DMS53 treated with DMSO at 0.1 percent for 48 hours (cell line): Measurements from ENCODE around the gene LYPD6B.
"Not testable (repeated sequence)": the region's sequence is repeated elsewhere in the genome, so short reads cannot be mapped to it uniquely, and the experiment has no call there.

Experiments used
- DNase-seq: peaks from one replicate; lab custom pipeline; 2025; ENCODE audit not compliant: unreplicated experiment; lab: John Stamatoyannopoulos, UW

The LYPD6B gene

DNA sequence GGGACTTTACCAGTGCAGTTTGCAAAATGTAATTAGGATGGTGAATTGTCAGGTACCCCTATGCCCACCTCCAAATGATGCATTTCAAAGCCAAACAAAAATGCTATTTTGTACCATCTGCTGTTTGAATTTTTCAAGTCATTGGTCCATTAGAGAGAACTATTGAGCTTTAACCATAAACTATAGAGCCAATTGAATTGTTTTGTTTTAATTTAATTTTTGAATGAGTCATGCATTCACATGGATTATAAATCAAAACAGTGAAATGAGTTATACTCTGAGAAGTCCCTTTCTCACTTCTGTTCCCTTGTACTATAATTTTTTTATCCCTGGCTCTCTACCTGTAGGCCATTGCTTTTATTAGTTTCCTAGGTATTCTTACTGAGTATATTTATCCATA is 151.3 kb downstream of the LYPD6B start:
- no peak for DNase-seq

DNA sequence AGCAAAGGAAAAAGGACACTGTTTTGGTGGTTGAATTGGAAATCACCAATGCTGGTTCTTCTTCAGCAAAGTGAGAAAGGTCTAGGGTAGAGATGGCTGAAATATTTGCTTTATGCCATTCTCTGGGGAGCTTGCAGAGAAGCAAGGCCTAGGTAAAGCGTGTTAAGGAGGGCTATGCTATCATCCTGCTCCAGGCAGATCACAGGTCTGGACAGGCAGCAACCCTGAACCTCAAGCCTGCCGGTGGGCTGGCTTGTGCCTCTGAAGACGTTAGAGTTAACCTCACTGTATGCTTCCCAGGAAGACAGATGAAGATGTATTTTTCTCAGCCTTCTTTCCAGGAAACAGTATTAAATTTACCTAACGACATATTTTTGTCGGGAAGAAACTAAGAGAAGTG is 153.4 kb downstream of the LYPD6B start:
- DNase-seq, result no peak

DNA sequence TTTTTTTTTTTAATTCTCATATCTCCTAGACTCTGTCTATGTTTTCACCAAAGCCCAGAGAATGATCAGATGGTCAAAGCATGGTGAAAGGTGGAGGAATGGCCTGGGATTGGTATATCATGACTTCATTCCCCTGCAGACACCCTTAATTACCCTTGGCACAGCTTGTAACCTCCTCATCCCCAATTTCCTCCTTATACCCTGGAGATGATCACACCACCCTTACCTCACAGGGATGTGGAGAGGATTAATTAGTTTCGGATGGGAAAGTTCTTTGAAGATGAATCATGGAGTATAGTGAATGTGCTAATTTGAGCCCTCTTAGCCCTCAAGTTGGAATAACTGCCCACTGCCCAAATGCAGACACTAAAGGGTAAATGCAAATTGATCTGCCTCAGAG is 153.9 kb downstream of the LYPD6B start:
- DNase-seq, result no peak

DNA sequence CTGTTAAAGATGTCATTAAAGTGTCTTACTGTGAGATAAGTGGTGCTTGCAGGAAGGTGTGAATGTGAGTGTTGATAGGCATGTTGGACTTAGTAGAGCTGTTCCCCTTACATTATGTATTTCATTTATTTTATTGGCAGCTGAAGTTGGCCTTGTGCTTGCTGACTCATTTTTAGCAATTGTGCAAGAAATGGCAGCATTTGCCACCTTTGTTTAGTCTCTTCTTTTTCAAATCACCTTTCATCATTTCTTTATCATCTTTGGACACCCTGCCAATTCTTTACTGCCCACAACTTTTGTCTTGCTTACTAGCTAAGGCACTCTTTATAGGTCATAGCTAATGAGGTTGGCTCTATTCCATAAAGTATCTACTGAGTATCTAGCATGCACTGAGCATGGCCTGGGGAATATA is 161.6 kb downstream of the LYPD6B start:
- no peak for DNase-seq

DNA sequence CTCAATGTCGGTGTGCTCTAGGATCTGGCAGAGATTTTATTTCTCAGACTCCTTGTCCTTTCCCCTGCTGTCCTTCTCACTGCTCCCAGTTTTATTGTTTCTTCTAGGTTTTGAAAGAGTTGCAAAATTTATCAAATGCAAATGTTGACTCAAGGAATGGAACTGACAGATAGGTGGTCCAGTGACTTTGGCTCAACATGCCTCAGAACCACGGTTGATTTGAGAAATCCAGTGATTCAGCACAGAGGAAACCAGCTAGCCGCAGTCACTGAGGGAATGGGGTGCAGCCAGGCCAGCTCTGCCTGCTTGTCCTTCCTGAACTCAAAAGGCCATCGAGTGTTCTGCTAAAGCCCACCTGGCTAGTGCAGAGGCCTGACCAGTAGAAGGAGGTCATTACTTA is 166.2 kb downstream of the LYPD6B start:
- DNase-seq, result no peak

DNA sequence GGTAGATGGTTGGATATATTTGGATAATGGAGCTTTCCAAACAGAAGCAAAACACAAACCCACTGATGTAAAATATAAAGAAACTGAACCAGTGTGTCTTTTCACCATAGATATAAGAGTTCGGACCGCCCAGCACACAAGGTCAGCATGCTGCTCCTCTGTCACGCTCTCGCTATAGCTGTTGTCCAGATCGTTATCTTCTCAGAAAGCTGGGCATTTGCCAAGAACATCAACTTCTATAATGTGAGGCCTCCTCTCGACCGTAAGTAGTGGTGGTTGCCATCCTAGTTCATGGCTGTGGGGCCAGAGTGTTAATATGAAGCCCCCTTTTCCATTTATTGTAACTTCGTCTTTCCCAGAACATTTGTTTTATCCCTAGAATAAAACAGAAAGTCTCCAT is 166.6 kb downstream of the LYPD6B start:
- DNase-seq, result no peak

DNA sequence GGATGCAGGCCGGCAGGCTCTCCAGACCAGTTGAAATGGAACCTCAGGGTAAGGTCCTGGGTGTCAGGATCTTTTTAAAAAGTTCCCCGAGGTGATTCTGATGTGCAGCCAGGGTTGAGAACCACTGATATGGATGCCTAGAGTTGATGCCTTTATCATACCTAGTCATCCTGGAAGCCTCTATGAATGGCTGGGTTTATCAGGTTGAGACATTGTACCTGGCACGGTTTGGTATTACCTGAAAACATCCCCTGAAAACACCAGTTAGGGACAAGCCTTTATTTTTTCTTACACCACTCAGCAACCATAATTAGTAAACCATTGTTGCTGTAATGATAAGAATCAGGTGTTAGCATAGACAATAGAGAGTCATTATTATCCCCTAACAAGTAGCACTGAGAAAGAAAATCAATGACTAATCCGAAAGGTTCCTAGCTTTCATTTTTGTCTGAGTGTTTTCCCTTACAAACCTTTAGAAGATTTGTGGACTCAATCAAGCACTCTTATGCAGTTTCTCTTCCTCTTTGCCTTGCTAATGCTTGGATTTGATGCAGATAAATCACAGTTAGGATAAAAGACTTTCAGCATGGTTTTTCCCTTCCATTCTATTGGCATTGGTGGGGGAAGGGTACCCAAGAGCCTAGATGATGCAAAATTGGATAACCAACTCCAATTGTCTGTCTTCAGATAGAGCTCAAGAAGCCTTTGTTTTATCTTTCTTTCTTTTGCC is 175.4 kb downstream of the LYPD6B start:
- no peak for DNase-seq

DNA sequence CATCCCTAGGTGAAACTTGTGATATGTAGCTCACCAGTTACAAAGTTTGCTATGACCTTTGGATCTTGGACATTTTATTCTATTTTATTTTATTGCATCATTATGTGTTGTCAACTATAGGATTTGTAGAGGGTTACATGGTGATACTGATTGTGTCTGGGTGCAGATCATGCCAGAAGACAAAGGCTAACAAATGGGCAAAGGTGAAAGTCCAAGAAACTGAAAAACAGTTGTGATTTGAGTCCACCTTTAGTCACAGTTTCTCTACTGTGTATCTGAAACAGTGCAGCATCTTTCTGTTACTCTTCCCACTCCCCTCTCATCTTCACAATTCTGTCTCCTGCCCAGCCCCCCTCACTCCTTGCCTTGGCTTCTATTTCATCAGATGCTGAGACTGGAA is 180.0 kb downstream of the LYPD6B start:
- DNase-seq, result no peak

DNA sequence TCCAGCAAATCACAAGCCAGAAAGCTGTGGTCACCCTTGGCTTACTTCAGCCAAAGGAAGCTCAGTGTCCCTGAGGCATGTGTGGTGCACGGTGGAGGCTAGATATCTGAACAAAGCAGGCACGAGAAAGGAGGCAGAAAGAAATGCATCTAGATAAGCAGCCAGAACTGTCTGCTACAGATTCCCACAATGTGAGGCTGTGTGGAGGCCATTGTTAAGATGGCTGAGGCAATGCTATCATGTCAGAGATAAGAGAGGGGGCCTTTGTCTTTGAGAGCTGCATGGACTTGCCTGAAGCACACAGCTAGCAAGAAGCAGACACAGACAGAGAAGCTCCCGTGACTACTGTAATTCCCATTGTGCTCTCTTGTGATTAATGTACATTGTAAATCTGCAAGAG is 181.4 kb downstream of the LYPD6B start:
- DNase-seq, result no peak

DNA sequence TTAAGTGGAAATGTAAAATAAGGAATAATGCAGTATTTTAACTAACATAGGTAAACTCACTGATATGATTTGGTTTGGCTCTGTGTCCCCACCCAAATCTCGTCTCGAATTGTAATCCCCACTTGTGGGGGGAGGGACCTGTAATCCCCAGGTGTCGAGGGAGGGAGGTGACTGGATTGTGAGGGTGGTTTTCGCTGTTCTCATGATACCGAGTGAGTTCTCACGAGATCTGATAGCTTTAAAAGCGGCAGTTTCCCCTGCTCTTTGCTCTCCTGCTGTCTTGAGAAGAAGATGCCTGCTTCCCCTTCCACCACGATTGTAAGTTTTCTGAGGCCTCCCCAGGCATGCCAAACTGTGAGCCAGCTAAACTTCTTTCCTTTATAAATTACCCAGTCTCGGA is 182.5 kb downstream of the LYPD6B start:
- no peak for DNase-seq

DNA sequence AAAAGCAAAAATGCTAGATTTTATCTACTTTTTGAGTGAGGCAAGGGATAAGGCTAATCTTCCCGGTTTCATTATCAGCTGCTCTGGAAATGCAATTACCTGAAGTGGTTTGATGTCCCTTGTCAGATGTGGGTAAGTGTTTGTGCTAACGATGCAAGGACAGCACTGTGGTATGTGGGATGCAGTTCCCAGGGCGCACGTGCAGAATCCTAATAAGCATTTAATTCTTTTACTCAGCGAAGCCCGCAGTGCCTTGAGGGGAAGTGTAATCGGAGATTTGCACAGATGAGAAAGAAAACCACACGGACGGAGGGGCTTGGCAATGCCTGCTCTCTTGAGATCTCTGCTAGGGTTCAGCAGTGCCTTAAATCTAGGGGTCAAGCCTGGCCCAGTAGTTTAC is 183.4 kb downstream of the LYPD6B start:
- no peak for DNase-seq

DNA sequence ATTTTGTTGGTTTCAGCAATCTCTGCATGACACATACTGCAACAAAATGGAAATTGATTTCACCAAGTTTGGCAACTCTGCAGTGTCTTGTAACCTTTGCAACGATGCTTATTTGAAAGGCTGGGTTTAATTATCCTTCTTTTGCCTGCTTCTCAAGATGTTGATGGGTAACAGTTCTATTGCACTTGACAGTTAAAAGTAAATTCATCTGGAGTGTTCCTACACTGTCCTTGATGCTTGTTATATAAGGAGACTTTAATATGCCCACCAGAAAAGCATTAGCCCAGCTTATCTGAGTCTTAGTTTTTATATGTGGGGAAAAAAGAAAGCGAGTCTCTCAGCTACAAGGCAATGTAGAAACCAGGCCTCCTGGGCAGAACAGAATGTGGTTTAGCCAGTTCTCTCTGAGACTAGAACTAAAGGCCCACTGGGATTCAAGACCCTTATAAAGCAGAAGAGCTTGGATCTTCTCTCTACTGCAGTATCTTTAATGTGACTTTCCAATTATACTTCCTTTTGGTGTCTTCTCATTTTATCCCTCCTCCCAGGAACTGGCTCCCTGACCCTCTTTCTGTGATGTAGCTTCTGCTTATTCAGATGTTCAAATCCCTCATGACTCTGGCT is 185.1 kb downstream of the LYPD6B start:
- DNase-seq, result no peak

DNA sequence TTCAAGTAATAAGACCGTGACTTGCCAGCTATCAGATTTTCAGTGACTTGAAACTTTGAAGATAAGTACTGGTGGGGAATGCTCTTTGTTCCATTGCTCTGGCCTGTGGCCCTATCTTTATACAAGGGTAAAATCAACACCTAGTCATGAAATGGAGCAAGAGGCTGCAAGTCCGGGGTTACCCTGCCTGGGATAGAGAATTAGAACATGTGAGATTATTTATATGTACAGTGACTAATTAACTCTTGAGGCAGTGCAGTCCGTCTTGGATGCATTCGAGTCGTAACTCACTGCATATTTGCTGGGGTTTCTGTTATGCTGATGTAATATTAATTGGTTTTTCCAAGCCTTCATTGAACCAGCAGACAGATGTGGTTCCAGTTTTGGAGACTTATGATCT is 186.0 kb downstream of the LYPD6B start:
- DNase-seq, result no peak

DNA sequence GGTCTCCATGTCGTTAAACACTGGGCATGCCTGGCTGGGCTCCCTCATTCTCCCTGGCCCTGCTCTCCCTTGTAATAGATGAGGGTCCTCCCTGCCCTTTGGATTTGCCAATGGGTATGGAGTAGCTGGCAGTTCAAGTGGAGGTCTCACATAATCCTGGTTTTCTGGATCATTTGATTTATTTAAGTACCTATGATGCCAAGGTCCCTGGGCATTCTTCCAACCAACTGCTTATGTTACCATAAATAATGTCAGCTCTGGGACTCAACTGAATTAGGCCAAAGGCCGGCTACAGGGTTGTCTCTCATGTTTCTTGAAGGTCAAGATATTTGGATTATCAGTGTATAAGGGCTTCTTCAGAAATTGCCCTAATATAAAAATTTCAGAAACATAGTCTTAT is 186.9 kb downstream of the LYPD6B start:
- DNase-seq, result no peak

DNA sequence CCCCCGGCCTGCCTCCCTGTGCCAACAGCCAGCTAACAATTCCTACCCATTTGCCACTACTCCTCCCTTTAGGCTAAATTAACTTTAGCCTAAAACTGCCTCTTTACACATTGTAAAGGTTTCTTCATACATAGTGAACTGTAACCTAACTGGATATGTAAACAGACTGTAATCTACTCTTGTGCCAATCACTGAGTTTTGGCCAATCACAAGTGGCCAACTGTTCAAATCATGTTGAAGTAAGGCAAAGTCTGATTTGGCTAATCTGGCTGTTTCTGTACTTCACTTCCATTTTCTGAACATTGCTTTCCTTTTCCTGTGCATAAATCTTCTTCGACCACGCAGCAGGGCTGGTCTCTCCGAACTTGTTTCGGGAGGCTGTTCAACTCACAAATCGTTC is 188.3 kb downstream of the LYPD6B start:
- DNase-seq, result no peak

DNA sequence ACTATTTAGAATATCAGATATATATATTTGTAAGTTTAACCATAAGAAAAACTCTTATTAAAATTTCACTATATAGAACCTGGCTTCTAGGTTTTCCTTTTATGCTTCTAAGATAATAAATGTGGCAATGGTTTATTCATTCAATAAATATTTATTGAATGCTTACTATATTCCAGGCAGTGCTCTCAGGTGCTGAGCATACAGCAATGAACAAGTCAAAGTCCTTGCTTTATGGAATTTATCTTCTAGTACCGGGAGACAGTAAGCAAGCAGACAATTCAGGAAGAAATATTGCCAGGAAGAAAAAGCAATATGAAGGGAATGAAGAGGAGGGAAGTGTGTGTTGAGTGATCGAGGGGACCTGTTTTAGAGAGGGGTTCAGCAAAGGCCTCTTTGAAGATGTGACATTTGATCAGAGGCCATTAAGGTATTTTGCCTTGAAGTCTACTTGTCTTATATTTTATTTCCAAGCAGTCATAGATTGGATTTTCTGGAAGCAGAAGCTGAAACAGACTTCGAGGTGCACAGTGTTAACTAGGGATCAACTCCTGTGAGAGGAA is 197.4 kb downstream of the LYPD6B start:
- DNase-seq, result no peak

DNA sequence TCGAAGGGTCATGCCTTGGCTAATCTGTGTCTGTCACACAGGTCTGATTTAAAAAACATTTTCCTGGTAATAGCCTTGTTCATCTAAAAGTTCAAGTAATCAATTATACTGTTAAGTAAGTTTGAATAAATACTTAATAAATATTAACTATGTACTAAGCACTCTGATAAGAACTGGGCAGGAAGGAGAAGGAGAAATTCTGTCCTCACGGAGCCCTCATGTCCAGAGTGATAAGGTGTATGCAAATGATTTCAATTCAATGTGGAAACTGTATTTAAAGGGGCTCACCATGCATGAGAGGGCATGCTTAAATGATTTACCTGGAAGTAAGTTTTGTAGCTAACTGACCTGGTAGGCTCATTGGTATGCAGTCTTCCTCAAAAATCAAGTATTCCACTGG is 197.9 kb downstream of the LYPD6B start:
- no peak for DNase-seq

DNA sequence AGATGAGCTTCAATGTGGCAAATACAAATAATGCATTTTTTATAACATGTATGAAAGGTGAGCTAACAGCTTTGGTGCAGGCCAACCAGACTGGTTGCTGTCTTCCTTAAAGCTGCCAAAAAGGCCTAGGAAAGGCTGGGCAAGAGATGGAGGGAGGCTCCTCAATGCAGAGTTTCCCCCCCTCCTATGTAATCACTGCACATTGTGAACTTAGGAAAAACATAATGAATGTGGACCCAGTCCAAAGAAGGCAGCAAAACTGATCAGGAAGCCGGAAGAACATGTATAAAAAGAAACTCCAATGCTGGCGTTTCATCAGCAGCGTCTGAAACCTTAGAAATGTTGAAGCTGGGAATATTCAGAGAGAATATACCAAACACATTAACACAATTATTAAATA is 207.7 kb downstream of the LYPD6B start:
- DNase-seq, result no peak

DNA sequence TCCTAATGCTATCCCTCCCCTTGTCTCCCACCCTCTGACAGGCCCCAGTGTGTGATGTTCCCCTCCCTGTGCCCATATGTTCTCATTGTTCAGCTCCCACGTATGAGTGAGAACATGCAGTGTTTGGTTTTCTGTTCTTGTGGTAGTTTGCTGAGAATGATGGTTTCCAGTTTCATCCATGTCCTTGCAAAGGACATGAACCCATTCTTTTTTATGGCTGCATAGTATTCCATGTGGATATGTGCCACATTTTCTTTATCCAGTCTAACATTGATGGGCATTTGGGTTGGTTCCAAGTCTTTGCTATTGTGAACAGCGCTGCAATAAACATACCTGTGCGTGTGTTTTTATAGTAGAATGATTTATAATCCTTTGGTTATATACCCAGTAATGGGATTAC is 212.9 kb downstream of the LYPD6B start:
- DNase-seq, result not testable (repeated sequence)

DNA sequence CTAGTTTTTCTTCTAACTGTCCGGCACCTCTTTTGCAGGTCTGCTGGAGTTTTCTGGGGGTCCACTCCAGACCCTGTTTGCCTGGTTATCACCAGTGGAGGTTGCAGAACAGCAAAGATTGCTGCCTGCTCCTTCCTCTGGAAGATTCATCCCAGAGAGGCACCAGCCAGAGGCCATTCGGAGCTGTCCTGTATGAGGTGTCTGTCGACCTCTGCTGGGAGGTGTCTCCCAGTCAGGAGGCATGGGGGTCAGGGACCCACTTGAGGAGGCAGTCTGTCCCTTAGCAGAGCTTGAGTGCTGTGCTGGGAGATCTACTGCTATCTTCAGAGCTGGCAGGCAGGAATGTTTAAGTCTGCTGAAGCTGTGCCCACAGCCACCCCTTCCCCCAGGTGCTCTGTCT is 218.4 kb downstream of the LYPD6B start:
- not testable (repeated sequence) for DNase-seq

DNA sequence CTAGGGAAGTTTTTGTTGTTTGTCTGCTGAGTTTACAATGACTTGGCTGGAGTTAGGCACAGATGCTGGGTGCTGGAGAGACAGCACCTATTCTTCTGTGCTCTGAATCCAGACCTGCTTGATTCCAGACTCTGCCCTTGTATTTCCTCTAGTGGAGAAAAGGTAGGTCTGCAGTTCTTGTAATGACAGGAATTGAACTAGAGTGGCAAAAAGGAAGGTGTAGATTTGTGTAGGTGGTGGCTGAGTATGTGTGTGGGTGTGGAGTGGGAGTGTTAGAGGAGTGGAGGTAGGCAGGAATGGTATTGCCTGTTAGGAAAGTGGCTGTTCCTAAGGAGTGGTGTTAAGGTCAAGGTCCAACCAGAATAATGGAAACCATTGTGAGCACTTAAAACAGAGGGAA is 220.0 kb downstream of the LYPD6B start:
- no peak for DNase-seq

DNA sequence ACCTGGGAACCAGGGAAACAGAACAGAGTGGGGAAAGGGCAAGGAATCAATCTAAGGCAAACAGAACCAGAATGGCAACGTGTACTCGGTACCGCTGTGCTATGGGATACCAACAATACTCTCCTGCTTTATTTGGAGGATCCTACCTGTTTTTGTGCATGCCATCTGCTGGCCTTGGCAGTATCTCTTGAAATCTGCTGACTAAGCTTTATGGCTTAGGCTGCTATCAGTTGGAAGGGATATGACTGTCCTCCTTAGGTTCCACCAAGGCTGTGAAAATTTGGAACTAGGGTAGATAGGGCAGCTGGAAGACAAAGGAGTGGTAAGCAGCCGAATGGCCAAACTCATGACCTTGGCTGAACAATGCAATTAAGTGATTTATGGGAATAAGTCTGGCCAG is 220.6 kb downstream of the LYPD6B start:
- DNase-seq, result no peak

DNA sequence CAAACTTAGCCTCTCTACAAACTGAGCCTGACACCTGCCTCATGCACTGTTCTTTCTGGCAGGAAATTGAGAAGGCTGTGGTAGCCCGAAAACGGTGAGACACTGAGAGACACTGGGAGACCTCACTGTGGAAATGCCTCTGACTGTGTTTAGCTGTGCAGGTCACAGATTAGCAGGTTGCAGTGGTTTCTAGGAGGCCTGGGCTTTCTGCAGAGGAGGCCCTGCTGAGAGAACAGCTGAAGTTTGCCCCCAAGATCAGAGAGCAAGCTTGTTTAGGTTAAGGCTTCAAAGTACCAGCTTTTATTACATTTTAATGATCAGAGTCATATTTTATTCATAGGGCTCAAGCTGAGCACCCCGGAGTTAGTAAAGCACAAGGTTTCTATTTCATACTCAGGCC is 223.2 kb downstream of the LYPD6B start:
- DNase-seq, result no peak
